HPDE6-E6E7 (cell line): ENCODE measurements around the gene AIPL1.
"Not testable (repeated sequence)": the region's sequence is repeated elsewhere in the genome, so short reads cannot be mapped to it uniquely, and the experiment has no call there.

Experiments
- DNase-seq: peaks from one replicate; pipeline ENCODE4 v3.0.0; 2011; ENCODE audit warnings: missing footprints; ENCODE audit errors: extremely low spot score

The AIPL1 gene, protein sequence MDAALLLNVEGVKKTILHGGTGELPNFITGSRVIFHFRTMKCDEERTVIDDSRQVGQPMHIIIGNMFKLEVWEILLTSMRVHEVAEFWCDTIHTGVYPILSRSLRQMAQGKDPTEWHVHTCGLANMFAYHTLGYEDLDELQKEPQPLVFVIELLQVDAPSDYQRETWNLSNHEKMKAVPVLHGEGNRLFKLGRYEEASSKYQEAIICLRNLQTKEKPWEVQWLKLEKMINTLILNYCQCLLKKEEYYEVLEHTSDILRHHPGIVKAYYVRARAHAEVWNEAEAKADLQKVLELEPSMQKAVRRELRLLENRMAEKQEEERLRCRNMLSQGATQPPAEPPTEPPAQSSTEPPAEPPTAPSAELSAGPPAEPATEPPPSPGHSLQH

DNA sequence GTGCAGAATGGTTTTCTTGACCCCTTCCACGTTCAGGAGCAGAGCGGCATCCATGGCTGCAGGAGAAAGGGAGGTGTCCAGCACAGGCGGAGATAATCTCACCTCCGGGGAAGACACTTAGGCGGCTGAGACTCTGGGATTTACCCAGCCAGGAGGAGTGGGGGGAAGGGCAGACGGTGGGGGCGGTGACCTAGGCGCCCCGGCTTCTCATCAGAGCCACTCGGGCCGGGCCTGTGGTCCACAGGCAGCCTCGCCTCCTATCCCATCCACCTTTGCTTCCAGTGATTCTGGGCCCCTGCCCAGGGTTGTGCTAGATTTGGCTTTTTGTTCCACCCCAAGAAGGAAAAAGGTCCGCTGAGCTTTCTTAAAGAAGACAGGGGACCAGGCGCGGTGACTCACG is at the start of gene AIPL1:
Gene AIPL1 (minus strand): TSS at position 71 of the 400 bp plus-strand sequence. CDS start 17 bp downstream, at position 54.
- DNase-seq, result no peak

- no peak for DNase-seq
Observed at GRCh38 chr17:6483507-6483906, 48.6 kb upstream of the AIPL1 start.

DNA sequence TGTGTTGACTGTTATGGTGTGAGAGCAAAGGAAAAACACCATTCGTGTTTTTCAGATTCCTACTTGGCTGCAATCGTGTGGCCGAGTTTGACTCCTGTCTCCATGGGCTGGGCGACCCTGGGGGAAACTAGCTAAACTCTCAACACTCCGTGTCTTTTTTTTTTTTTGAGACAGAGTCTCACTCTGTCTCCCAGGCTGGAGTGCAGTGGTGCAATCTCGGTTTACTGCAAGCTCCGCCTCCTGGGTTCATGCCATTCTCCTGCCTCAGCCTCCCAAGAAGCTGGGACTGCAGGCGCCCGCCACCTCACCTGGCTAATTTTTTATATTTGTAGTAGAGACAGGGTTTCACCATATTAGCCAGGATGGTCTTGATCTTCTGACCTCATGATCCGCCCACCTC is 47.9 kb upstream of the AIPL1 start:
- not testable (repeated sequence) for DNase-seq

- no peak for DNase-seq
Observed at GRCh38 chr17:6482105-6482455, 47.2 kb upstream of the AIPL1 start.

GRCh38 chr17:6480303-6480675 is 45.4 kb upstream of the AIPL1 start:
- no peak for DNase-seq

- DNase-seq, result no peak
Observed at GRCh38 chr17:6479622-6480302, 44.8 kb upstream of the AIPL1 start.

GRCh38 chr17:6478486-6478885 is 43.6 kb upstream of the AIPL1 start:
- DNase-seq, result no peak

DNA sequence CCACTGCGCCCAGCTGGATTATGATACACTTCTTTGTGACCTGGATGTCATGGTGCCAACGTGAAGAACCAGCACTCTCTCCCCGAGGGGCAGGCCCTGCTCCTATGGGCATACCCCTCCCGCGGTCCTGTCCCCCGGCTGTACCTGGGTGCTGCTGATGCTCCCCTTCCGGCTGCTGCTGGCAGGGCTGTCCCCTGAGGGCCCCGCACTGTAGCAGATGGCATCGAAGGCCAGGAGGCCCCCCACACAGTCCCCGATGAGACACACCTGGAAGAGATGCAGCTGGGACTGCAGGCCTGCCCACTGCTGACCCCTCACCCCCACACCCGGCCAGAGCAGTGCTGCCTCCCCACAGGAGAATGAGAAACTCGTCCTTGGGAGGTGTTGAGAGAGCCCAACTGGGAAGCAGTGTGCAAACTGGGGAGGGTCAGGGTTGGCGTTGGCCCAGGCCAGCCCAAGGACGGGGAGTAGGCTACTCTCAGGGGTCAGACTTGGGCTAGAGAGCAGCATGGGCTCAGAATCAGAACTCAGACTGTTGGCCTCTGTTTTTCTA is 43.0 kb upstream of the AIPL1 start:
- DNase-seq, result no peak

GRCh38 chr17:6476810-6477179 is 41.9 kb upstream of the AIPL1 start:
- no peak for DNase-seq

GRCh38 chr17:6476076-6476809 is 41.3 kb upstream of the AIPL1 start:
- DNase-seq, result no peak

GRCh38 chr17:6475411-6475810 is 40.5 kb upstream of the AIPL1 start:
- DNase-seq, result no peak

GRCh38 chr17:6474906-6475305 is 40.0 kb upstream of the AIPL1 start:
- no peak for DNase-seq

DNA sequence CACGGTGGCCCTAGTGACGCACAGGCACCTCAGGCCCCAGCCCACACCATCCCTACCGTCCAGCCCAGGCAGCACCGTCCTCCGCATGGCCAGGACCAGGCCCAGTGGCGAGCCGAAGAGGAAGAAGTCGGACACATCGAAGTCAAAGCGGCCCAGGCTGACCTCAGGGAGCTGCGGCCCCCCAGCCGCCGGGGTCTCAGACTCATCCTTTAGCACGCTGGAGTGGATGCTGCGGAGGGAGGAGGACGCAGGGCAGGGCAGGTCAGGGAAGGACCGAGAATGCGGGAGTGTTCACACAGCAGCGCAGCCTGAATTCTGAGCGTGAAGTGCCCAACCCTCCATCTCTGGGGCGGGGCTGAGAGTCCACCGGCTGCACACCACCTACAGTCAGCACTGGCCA is 39.5 kb upstream of the AIPL1 start:
- DNase-seq, result no peak

GRCh38 chr17:6473128-6473767 is 38.3 kb upstream of the AIPL1 start:
- DNase-seq, result peak; percentile 76

GRCh38 chr17:6472517-6472916 is 37.6 kb upstream of the AIPL1 start:
- no peak for DNase-seq

GRCh38 chr17:6471531-6472465 is 36.9 kb upstream of the AIPL1 start:
- DNase-seq, result peak; percentile 61

GRCh38 chr17:6470751-6471521 is 36.0 kb upstream of the AIPL1 start:
- DNase-seq, result no peak

GRCh38 chr17:6470146-6470718 is 35.3 kb upstream of the AIPL1 start:
- no peak for DNase-seq

- no peak for DNase-seq
Observed at GRCh38 chr17:6468051-6468790, 33.3 kb upstream of the AIPL1 start.
